GM12801 (cell line): ENCODE data around the gene SLC4A7.

Source experiments
- TF ChIP-seq, protein P1 (sequence below): IDR thresholded peaks from one replicate; pipeline ENCODE4 v1.5.1; 2011; ENCODE audit warnings: control low read depth; ENCODE audit not compliant: insufficient read length; ENCODE audit errors: extremely low read depth

The SLC4A7 gene

DNA sequence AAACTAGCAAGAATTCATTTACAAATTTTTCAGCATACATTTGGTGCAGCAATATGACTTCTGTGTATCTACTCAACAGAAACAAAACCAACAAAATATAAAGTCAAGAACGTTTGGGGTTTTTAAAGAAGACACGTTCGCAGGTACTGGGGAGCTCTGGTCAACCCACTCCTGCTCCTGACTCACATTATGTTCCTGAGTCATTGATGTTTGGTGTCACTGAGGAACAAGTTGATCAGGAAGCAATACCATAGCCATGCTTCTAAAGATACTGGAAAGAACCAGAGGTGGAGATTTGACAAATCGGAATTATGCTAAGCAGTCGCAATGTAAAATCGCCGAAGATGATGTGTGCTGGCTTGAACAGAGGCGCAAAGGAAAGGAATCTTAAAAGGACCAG is 22.0 kb downstream of the SLC4A7 start:
- TF ChIP-seq, protein P1, sequence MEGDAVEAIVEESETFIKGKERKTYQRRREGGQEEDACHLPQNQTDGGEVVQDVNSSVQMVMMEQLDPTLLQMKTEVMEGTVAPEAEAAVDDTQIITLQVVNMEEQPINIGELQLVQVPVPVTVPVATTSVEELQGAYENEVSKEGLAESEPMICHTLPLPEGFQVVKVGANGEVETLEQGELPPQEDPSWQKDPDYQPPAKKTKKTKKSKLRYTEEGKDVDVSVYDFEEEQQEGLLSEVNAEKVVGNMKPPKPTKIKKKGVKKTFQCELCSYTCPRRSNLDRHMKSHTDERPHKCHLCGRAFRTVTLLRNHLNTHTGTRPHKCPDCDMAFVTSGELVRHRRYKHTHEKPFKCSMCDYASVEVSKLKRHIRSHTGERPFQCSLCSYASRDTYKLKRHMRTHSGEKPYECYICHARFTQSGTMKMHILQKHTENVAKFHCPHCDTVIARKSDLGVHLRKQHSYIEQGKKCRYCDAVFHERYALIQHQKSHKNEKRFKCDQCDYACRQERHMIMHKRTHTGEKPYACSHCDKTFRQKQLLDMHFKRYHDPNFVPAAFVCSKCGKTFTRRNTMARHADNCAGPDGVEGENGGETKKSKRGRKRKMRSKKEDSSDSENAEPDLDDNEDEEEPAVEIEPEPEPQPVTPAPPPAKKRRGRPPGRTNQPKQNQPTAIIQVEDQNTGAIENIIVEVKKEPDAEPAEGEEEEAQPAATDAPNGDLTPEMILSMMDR: no peak

DNA sequence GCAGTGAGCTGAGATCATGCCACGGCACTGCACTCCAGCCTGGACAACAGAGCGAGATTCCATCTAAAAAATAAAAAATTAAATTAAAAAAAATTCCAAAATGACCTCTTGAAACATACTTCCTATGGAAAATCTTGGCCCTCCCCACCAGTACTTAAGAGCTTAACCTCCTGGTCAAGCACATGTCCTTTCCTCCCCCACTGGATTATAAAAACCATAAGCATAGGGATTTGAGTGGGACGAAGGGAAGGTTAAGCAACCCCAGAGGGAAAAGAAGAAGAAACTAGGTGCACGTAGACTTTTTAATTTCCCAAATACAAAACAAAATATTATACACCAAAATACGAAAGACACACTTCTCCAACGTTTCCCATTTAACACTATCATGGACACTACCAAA is 25.3 kb downstream of the SLC4A7 start:
- TF ChIP-seq, protein P1: no peak

DNA sequence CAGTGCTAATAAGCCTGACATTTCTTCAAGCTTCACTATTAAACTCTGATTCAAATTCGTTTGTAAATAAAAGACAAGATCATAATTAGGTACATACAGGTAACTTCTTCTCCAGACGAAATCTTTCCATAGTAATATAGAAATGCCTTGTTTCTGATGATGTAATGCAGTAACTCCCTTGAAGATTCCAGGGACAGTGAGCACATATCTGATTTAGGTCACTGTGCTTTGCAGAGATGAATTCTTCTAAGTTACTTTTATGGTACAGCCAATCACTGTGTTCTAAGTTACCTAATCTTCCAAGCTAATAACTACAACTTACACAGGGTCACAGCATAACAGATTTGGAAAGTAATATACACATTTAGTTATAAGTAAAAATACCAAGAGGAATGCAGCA is 27.6 kb downstream of the SLC4A7 start:
- TF ChIP-seq, protein P1: no peak

DNA sequence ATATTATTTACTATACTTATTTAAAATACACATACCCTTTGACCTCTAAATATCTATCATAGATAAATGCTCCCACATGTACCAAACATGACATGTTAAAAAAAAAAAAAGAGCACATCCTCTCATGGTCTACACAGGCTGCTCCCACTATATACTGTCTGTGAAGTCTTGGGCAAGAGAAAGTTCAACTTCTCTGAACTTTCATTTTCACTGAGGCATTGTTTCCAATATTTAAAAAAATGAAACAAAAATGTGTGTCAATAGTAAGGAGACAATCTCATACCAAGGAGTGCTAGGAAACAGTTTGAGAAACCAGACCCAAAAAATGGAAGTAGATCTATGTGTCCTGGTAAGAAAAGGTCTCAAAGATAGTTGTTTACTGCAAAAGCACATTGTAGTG is 29.3 kb downstream of the SLC4A7 start:
- TF ChIP-seq, protein P1: no peak

DNA sequence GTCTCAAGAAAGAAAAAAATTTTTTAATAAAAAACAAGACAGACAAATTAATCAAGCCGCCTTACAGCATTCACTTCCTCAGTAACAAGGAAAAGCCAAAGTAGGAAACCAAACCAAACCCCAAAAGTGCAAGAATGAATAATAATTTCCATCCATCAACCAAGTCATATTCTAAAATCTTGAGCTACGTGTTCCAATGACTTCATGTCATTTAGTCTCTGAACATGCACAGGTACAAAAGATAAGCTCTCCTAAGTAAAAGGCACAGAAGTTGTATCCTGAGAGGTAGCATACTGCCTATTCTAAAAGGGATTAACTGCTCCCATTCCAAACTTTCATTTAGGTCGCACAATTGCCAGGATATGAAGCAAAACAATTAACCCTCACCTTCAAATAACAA is 29.7 kb downstream of the SLC4A7 start:
- TF ChIP-seq, protein P1: no peak

DNA sequence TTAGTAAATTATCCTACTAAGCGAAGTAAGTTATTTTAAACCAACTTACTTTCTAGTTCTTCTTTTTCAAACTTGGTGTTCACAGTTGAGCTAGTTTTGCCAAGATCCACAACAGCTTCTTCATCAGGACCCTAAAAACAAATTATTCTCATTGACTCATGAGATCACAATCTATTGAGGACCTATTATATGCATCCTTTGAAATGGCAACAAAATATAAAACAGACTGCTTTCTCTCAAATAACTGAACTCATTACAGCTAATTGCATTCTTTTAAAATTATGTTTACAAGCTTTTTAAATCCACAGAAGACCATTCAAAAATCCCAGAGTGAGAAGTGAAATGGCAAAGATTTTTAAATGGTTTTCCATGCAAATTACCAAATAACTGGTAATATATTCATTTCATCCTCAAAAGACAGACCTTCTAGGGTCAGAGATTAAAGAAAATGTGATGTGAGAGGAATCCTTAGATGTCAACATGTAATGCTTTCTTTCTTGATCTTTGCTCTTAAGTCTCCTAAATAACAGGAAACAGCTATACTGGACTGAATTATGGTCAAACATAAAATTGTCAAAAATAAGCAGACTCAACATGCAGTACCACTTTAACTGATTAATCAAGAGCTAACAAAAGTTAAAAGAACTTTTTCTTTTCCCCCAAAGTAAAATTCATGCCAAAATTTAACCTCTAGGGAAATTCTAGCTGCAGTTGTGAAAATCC is 31.7 kb downstream of the SLC4A7 start:
- TF ChIP-seq, protein P1: no peak

DNA sequence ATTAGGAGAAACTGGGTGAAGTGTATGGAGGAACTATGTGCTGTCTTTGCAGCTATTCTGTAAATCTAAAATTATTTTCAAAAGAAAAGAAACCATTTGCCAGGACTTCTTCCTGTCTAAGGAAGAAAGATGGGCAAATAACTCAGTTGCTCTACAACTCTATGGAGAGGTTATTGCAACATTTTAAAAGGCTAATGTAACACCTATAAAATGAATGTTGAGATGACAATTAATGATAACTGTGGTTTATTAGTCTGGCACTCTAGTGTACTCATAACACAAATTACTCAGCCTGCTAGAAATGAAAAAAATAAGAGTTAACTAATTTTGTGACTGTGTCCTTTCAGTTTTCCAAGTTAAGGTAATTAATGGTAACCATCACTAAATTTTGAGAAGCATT is 32.3 kb downstream of the SLC4A7 start:
- TF ChIP-seq, protein P1: no peak

DNA sequence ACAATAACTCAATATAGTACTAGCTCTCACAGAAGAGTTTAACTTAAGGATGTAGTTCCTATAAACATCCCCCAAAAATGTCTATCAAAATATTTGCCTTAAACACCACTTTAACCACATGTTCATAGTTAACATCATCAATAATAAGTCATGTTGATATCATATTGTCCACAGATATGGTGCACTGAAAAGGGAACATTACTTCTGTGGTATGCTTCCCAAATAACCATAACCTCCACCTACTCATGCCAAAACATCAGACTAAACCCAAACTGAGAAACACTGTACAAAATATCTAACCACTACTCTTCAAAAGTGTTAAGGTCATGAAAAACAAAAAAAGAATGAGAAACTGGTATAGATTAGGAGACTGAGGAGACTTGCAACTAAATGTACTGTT is 32.9 kb downstream of the SLC4A7 start:
- TF ChIP-seq, protein P1: no peak
